GM19099 (cell line): ENCODE data around the gene BOLA1.

Experiments
- POLR2A ChIP-seq: IDR thresholded peaks from 3 replicates; pipeline ENCODE4 v1.6.1; 2011; ENCODE audit warnings: low read depth; ENCODE audit not compliant: insufficient read length; ENCODE audit errors: extremely low read depth

Gene BOLA1

GRCh38 chr1:149899460-149900284 lies at the start of gene BOLA1:
Gene BOLA1 (plus strand): TSS chr1:149899568. CDS start chr1:149900060, 492 bp downstream.
- TF ChIP-seq POLR2A, result peak; percentile 75

- peak; percentile 37 for TF ChIP-seq POLR2A
Observed at GRCh38 chr1:149849947-149850360, 49.4 kb upstream of the BOLA1 start.

- no peak for TF ChIP-seq POLR2A
Observed at GRCh38 chr1:149877211-149877946, 22.0 kb upstream of the BOLA1 start.

GRCh38 chr1:149879556-149879955 lies 19.8 kb upstream of the BOLA1 start:
- TF ChIP-seq POLR2A, result no peak

- TF ChIP-seq POLR2A, result no peak
Observed at GRCh38 chr1:149881876-149882275, 17.5 kb upstream of the BOLA1 start.

- no peak for TF ChIP-seq POLR2A
Observed at GRCh38 chr1:149883598-149884247, 15.6 kb upstream of the BOLA1 start.

GRCh38 chr1:149884433-149885338 lies 14.7 kb upstream of the BOLA1 start:
- no peak for TF ChIP-seq POLR2A

- peak; percentile 70 for TF ChIP-seq POLR2A
Observed at GRCh38 chr1:149885339-149886120, 13.8 kb upstream of the BOLA1 start.

GRCh38 chr1:149886121-149886395 lies 13.3 kb upstream of the BOLA1 start:
- TF ChIP-seq POLR2A, result peak; percentile 83

GRCh38 chr1:149886396-149887195 lies 12.8 kb upstream of the BOLA1 start:
- TF ChIP-seq POLR2A, result peak; percentile 92

- TF ChIP-seq POLR2A, result peak; percentile 62
Observed at GRCh38 chr1:149887196-149887455, 12.2 kb upstream of the BOLA1 start.

- peak; percentile 91 for TF ChIP-seq POLR2A
Observed at GRCh38 chr1:149887456-149888246, 11.7 kb upstream of the BOLA1 start.
